ENCODE data around the gene SRSF2.
"Not testable (repeated sequence)": the region's sequence is repeated elsewhere in the genome, so short reads cannot be mapped to it uniquely, and the experiment has no call there.

SRSF2 gene

DNA sequence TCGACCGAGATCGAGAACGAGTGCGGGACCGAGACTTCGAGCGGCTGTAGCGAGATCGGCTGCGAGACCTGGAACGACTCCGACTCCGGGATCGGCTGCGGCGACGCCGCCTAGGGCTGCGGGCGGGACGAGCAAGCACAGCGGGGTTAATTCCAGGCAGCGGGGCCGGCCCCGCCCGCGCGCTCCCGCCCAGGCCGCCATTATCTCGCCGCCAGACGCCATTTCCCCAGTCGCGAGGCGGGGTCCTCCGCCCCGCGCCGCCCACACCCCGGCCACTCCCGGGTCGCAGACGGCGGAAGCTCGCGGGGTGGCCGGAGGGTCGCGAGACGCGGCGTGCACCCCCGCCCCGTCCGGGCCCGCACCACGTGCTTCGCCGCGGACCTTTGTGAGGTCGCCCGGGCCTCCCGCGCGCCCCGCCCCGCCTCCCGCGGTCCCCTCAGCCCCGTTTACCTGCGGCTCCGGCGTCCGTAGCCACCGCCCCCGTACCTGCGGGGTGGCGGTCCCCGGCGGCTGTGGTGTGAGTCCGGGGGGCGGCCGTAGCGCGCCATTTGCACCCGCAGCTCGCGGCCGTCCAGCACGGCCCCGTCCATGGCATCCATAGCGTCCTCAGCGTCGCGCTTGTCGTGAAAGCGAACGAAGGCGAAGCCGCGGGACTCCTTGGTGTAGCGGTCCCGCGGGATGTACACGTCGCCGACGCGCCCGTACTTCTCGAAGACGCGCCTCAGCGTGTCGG is 616 bp downstream of the SRSF2 start:
- H3K4me3 ChIP-seq (ENCODE audit: low read length) = peak overlapping the region; percentile 90
- H3K36me3 ChIP-seq (ENCODE audit: control insufficient read depth, low read depth, low read length) = peaks cover 49% of the 10 kb centered on the region
- no peaks in the 10 kb centered on the region for H3K27me3 ChIP-seq (ENCODE audit: control insufficient read depth, insufficient read depth, low read length)
- H3K4me1 ChIP-seq (ENCODE audit: control insufficient read depth, low read depth, low read length) = peaks cover 19% of the 10 kb centered on the region
- no peaks in the 10 kb centered on the region for H3K9me3 ChIP-seq (ENCODE audit: control insufficient read depth, low read depth, low read length)
- H3K27ac ChIP-seq (ENCODE audit: low read length) = peak overlapping the region; percentile 96
- H3K9ac ChIP-seq (ENCODE audit: low read length) = peak overlapping the region; percentile 99

- Histone ChIP-seq H3K4me3 (ENCODE audit: low read length) (peak overlapping the region; percentile 90), H3K27me3 (ENCODE audit: control insufficient read depth, insufficient read depth, low read length) (no peaks in the 10 kb centered on the region), H3K4me1 (ENCODE audit: control insufficient read depth, low read depth, low read length) (peaks cover 19% of the 10 kb centered on the region), H3K36me3 (ENCODE audit: control insufficient read depth, low read depth, low read length) (peaks cover 48% of the 10 kb centered on the region), H3K27ac (ENCODE audit: low read length) (peak overlapping the region; percentile 14), H3K9ac (ENCODE audit: low read length) (peak overlapping the region; percentile 99), H3K9me3 (ENCODE audit: control insufficient read depth, low read depth, low read length) (no peaks in the 10 kb centered on the region)
These were observed 1.4 kb downstream of the SRSF2 start for GRCh38 chr17:76735586-76736348.

- peaks cover 45% of the 10 kb centered on the region for H3K36me3 ChIP-seq (ENCODE audit: control insufficient read depth, low read depth, low read length)
- no peaks in the 10 kb centered on the region for H3K27me3 ChIP-seq (ENCODE audit: control insufficient read depth, insufficient read depth, low read length)
- H3K4me1 ChIP-seq (ENCODE audit: control insufficient read depth, low read depth, low read length) = peaks cover 19% of the 10 kb centered on the region
- no peaks in the 10 kb centered on the region for H3K9me3 ChIP-seq (ENCODE audit: control insufficient read depth, low read depth, low read length)
- H3K27ac ChIP-seq (ENCODE audit: low read length) = no peak overlapping the region
- peak overlapping the region; percentile 90 for H3K4me3 ChIP-seq (ENCODE audit: low read length)
- H3K9ac ChIP-seq (ENCODE audit: low read length) = peak overlapping the region; percentile 99
These were observed 2.1 kb downstream of the SRSF2 start for GRCh38 chr17:76735006-76735405.

DNA sequence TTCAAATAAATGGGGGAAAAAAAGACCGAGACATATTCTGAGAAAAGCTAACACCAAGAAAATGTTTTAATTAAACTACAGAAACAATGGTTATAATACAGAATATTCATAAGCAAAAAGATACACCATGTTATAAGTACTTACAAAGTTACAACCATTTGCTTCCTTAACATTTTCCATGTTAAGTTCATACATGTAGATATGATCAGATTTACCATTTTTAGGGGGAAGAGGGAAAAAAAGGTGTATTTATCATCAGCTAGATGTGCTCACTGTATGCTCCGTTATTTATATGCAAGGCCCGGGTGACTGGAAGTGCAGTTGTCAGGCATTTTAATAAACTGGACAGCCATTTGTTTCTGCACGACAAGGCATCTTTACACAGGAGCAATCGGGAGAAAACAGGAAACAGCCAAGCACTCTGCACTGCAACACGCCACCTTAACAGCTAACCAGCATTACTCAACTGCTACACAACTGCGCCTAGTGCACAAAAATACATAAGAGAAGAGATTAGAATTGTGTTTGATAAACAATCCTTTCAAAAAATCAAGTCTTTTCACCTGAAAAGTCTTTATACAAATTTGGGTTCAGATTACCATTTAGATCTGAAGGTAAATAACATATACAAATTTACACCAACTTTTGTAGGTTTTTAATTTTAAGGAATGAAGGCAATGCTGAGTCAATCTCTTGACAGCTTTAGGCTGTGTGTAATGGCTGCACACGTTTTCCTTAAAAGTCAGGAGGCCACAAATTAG is 2.9 kb downstream of the SRSF2 start:
- H3K9ac ChIP-seq (ENCODE audit: low read length) = peak overlapping the region; percentile 99
- no peak overlapping the region for H3K27ac ChIP-seq (ENCODE audit: low read length)
- H3K4me3 ChIP-seq (ENCODE audit: low read length) = peak overlapping the region; percentile 90
- peaks cover 19% of the 10 kb centered on the region for H3K4me1 ChIP-seq (ENCODE audit: control insufficient read depth, low read depth, low read length)
- H3K36me3 ChIP-seq (ENCODE audit: control insufficient read depth, low read depth, low read length) = peaks cover 49% of the 10 kb centered on the region
- no peaks in the 10 kb centered on the region for H3K9me3 ChIP-seq (ENCODE audit: control insufficient read depth, low read depth, low read length)
- H3K27me3 ChIP-seq (ENCODE audit: control insufficient read depth, insufficient read depth, low read length) = no peaks in the 10 kb centered on the region

DNA sequence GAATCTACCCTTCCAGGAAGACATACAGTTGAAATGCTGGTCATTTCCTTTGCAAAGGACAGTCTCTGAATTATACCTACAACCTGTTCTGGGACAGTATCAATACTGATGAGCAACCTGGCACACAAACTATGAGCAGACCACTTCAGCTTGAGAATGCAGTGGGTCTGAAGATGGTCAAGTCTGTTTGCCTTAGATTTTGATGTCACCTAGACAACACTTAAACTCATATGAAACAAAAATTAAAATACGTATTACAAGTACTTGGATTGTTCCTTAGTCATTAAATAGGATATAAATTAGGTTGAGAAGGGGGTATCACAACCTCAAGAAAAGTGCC is 3.5 kb downstream of the SRSF2 start:
- Histone ChIP-seq H3K27me3 (ENCODE audit: control insufficient read depth, insufficient read depth, low read length) (no peaks in the 10 kb centered on the region), H3K9ac (ENCODE audit: low read length) (no peak overlapping the region), H3K4me3 (ENCODE audit: low read length) (peak overlapping the region; percentile 90), H3K9me3 (ENCODE audit: control insufficient read depth, low read depth, low read length) (no peaks in the 10 kb centered on the region), H3K36me3 (ENCODE audit: control insufficient read depth, low read depth, low read length) (peaks cover 49% of the 10 kb centered on the region), H3K27ac (ENCODE audit: low read length) (no peak overlapping the region), H3K4me1 (ENCODE audit: control insufficient read depth, low read depth, low read length) (peaks cover 12% of the 10 kb centered on the region)

- peak overlapping the region; percentile 90 for H3K4me3 ChIP-seq (ENCODE audit: low read length)
- H3K9me3 ChIP-seq (ENCODE audit: control insufficient read depth, low read depth, low read length) = no peaks in the 10 kb centered on the region
- no peak overlapping the region for H3K9ac ChIP-seq (ENCODE audit: low read length)
- no peaks in the 10 kb centered on the region for H3K27me3 ChIP-seq (ENCODE audit: control insufficient read depth, insufficient read depth, low read length)
- peaks cover 11% of the 10 kb centered on the region for H3K4me1 ChIP-seq (ENCODE audit: control insufficient read depth, low read depth, low read length)
- H3K27ac ChIP-seq (ENCODE audit: low read length) = no peak overlapping the region
- H3K36me3 ChIP-seq (ENCODE audit: control insufficient read depth, low read depth, low read length) = peaks cover 49% of the 10 kb centered on the region
These were observed 4.2 kb downstream of the SRSF2 start for GRCh38 chr17:76732734-76733617.

DNA sequence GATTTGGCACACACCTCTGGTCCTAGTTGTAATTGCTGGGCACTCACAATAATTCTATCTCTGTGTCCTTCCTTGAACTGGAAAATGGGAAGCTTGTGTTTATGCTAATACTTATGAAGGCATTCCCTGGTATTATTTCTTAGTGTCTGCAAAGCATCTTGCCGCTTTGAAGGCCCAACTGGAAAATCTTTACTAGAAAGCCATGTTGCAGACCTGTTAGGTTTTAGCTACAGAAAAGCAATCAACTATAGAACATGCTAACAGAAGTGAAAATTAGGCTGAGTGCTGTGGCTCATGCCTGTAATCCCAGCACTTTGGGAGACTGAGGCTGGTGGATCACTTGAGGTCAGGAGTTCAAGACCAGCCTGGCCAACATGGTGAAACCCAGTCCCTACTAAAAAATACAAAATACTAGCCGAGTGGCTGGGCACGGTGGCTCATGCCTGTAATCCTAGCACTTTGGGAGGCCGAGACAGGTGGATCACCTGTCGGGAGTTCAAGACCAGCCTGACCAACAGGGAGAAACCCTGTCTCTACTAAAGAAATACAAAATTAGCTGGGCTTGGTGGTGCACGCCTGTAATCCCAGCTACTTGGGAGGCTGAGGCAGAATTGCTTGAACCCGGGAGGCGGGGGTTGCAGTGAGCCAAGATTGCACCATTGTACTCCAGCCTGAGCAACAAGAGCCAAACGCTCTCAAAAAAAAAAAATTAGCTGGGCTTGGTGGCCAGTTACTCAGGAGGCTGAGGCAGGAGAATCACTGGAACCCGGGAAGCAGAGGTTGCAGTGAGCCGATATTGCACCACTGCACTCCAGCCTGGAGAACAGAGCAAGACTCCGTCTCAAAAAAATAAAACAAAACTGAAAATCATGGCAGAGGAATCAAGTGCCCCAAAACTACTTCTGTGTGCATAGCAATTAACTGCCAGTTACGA is 5.1 kb downstream of the SRSF2 start:
- not testable (repeated sequence) for H3K9ac ChIP-seq (ENCODE audit: low read length); H3K4me3 ChIP-seq (ENCODE audit: low read length); H3K27ac ChIP-seq (ENCODE audit: low read length); H3K9me3 ChIP-seq (ENCODE audit: control insufficient read depth, low read depth, low read length); H3K27me3 ChIP-seq (ENCODE audit: control insufficient read depth, insufficient read depth, low read length)
- peaks cover 18% of the 10 kb centered on the region for H3K4me1 ChIP-seq (ENCODE audit: control insufficient read depth, low read depth, low read length)
- H3K36me3 ChIP-seq (ENCODE audit: control insufficient read depth, low read depth, low read length) = peaks cover 49% of the 10 kb centered on the region

GRCh38 chr17:76727745-76728456 is 9.2 kb downstream of the SRSF2 start:
- Histone ChIP-seq H3K36me3 (ENCODE audit: control insufficient read depth, low read depth, low read length) (peaks cover 29% of the 10 kb centered on the region), H3K9me3 (ENCODE audit: control insufficient read depth, low read depth, low read length) (no peaks in the 10 kb centered on the region), H3K4me1 (ENCODE audit: control insufficient read depth, low read depth, low read length) (peaks cover 9% of the 10 kb centered on the region), H3K9ac (ENCODE audit: low read length) (peak overlapping the region; percentile 94), H3K4me3 (ENCODE audit: low read length) (peak overlapping the region; percentile 88), H3K27ac (ENCODE audit: low read length) (peak overlapping the region; percentile 90), H3K27me3 (ENCODE audit: control insufficient read depth, insufficient read depth, low read length) (no peaks in the 10 kb centered on the region)

DNA sequence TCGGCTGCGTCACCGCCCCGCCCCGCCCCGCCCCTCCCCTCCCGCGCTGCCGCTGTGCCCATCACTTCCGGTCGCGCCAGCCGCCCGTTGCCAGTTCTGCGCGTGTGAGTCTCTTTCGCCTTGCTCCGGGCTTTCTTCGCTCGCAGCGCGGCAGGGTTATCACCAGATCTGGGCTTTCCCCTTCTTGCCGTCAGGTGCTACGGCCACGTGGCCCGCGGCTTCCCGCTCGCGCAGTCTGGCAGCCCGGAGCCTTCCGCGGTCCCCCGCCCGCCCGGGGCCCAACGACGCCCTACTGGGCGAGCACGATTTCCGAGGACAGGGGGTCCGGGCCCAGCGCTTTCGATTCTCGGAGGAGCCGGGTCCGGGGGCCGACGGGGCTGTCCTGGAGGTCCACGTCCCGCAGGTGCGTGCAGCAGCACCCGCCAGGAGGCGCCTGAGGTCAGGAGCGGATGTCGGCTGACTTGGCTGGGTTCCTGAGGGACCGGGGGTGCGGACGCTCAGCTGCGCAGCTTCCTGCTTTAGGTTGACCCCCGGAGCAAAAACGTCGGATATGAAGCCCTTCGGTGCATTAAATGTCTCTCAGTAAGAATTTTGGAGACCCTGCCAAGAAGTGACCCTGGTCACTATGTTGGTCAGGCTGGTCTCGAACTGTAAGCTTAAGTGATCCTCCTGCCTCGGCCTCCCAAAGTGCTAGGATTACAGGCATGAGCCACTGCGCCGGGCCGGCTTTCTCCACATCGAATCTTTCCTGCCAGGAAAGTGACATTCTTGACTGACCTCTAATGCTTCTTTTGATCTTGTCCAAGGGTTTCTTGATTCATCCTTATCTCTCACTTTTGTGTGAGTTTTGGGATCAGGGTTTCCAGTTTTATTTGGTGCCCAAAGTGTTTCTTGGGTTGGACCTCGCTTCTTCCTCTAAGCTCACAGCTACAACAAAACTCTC is 10.1 kb downstream of the SRSF2 start, which contains the start of gene METTL23:
Gene METTL23, plus strand, starts transcription at position 64 of the 943 bp plus-strand sequence. CDS start 2,872 bp downstream, outside the sequence.
- peaks cover 9% of the 10 kb centered on the region for H3K4me1 ChIP-seq (ENCODE audit: control insufficient read depth, low read depth, low read length)
- H3K27me3 ChIP-seq (ENCODE audit: control insufficient read depth, insufficient read depth, low read length) = no peaks in the 10 kb centered on the region
- no peaks in the 10 kb centered on the region for H3K9me3 ChIP-seq (ENCODE audit: control insufficient read depth, low read depth, low read length)
- peak within 1 kb of the TSS; percentile 94 for H3K9ac ChIP-seq (ENCODE audit: low read length)
- peak within 1 kb of the TSS; percentile 90 for H3K27ac ChIP-seq (ENCODE audit: low read length)
- H3K4me3 ChIP-seq (ENCODE audit: low read length) = peak within 1 kb of the TSS; percentile 88
- H3K36me3 ChIP-seq (ENCODE audit: control insufficient read depth, low read depth, low read length) = peaks cover 27% of the 10 kb centered on the region
